PC-3 (cell line): Measurements from ENCODE around the gene TPCN2. TPM values are rescaled to one million over a fixed set of nuclear protein-coding genes. Genes with fewer than 3 reads are reported as not detected.

Experiments used
- ATAC-seq: fragments of 200-7000 bp; cut with Tn5 transposase; 2 replicates; pipeline ENCODE4 v1.9.1; 2020; ENCODE audit warnings: mild to moderate bottlenecking, moderate library complexity
- BruUV-seq: library from RNA; stranded (reverse); fragments of 400-500 nt; replicated peaks from 2 replicates; lab custom pipeline; 2021; lab: Mats Ljungman, UMichigan
- CTCF ChIA-PET: fragments of 300-600 bp; sonication (Branson Sonifier 250); formaldehyde crosslinking; loops from one replicate; lab custom pipeline; 2022; ENCODE audit warnings: antibody characterized with exemption; lab: Charles Lee
- POLR2A ChIA-PET: fragments of 300-600 bp; sonication (Branson Sonifier 250); formaldehyde crosslinking; loops from one replicate; lab custom pipeline; 2022; ENCODE audit warnings: antibody characterized with exemption; ENCODE audit not compliant: unreplicated experiment; lab: Charles Lee
- DNase-seq: peaks from one replicate; pipeline ENCODE4 v3.0.0-alpha.2; 2015
- H2AFZ ChIP-seq: fragments of 300-600 bp; sonication (generic); 2 replicates; pipeline ENCODE4 v1.6.0; 2016; ENCODE audit warnings: antibody characterized with exemption, low read length
- H3F3A ChIP-seq: fragments of 300-600 bp; sonication (generic); one replicate; pipeline ENCODE4 v1.6.0; 2017; ENCODE audit warnings: antibody characterized with exemption, low read length, control low read depth, mild to moderate bottlenecking; ENCODE audit not compliant: unreplicated experiment
- H3K27ac ChIP-seq: fragments of 300-600 bp; sonication (generic); 2 replicates; pipeline ENCODE4 v1.5.1; 2016; ENCODE audit warnings: mild to moderate bottlenecking, low read length
- H3K27me3 ChIP-seq: fragments of 300-600 bp; sonication (generic); 2 replicates; pipeline ENCODE4 v1.6.1; 2016; ENCODE audit warnings: low read length, mixed read lengths
- H3K36me3 ChIP-seq: fragments of 300-600 bp; sonication (generic); 2 replicates; pipeline ENCODE4 v1.6.1; 2016; ENCODE audit warnings: low read depth, mixed run types, low read length, mixed read lengths
- H3K4me1 ChIP-seq: fragments of 300-600 bp; sonication (generic); 2 replicates; pipeline ENCODE4 v1.5.1; 2016; ENCODE audit warnings: low read length; ENCODE audit not compliant: insufficient read depth
- H3K4me2 ChIP-seq: fragments of 300-600 bp; sonication (generic); 2 replicates; pipeline ENCODE4 v1.6.0; 2016; ENCODE audit warnings: low read length
- H3K4me3 ChIP-seq: fragments of 300-600 bp; sonication (generic); 2 replicates; pipeline ENCODE4 v1.5.1; 2016; ENCODE audit warnings: mild to moderate bottlenecking, low read length, mixed read lengths
- H3K79me2 ChIP-seq: fragments of 300-600 bp; sonication (generic); 2 replicates; pipeline ENCODE4 v1.6.1; 2017; ENCODE audit warnings: low read length, mixed read lengths
- H3K9ac ChIP-seq: fragments of 300-600 bp; sonication (generic); 2 replicates; pipeline ENCODE4 v1.6.0; 2016; ENCODE audit warnings: mild to moderate bottlenecking, low read length
- H3K9me2 ChIP-seq: fragments of 300-600 bp; sonication (generic); replicated peaks from 2 replicates; pipeline ENCODE4 v1.6.1; 2016; ENCODE audit warnings: mixed run types, low read length, mixed read lengths
- H3K9me3 ChIP-seq: fragments of 300-600 bp; sonication (generic); 2 replicates; pipeline ENCODE4 v1.6.1; 2016; ENCODE audit warnings: low read length, mixed read lengths
- H4K20me1 ChIP-seq: fragments of 300-600 bp; sonication (generic); 2 replicates; pipeline ENCODE4 v1.6.1; 2016; ENCODE audit warnings: low read length, mixed read lengths
- EZH2 ChIP-seq: fragments of 300-600 bp; sonication (generic); IDR thresholded peaks from one replicate; pipeline ENCODE4 v1.6.1; 2017; ENCODE audit warnings: antibody characterized with exemption, mild to moderate bottlenecking, low read length; ENCODE audit not compliant: unreplicated experiment
- EZH2phosphoT487 ChIP-seq: fragments of 300-600 bp; sonication (generic); IDR thresholded peaks from 2 replicates; pipeline ENCODE4 v1.6.1; 2018; ENCODE audit warnings: mild to moderate bottlenecking, antibody characterized with exemption, low read length, borderline replicate concordance
- intact Hi-C: fragments of 100-400 bp; cut with micrococcal nuclease; formaldehyde crosslinking; loops from 2 replicates; pipeline ENCODE4 v1.9.0; 2023
- total RNA-seq: library from RNA; depleted of rRNA; stranded (reverse); fragments of >200 nt; gene quantifications from 2 replicates; pipeline ENCODE4 v1.2.3, GENCODE V29; 2014
- TF ChIP-seq, protein P1 (sequence below): fragments of 300-600 bp; sonication (generic); conservative IDR thresholded peaks from 2 replicates; pipeline ENCODE4 v1.5.1; 2017; ENCODE audit warnings: antibody characterized with exemption, low read depth, mild to moderate bottlenecking, low read length

The TPCN2 gene
- total RNA-seq, 1 experiment from 2014 or later, result 13.0 TPM

DNA sequence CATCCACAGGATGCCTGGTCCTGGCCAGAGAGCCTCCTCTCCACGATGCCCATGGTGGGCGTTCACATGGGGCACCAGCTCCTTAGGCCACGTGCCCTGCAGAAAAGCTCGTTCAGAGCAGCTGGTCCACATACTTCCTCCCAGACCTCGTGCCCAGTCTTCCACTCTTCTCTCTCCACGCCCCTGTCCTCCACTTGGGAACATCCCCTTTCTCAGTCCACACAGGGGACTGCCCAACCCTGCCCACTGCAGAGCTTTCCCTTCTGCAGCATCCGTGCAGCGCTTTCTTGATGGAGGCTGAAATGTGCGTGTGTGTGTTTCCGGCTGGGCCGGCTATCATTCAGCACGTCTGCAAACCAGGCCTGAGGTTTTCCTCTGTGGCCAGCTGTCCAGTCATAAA, 11.3 kb downstream of the TPCN2 start:
- no peaks in the 10 kb centered on the region for H3K9me2 ChIP-seq
- H2AFZ ChIP-seq, result no peak overlapping the region
- H3K27ac ChIP-seq, result no peak overlapping the region
- H3K9ac ChIP-seq, result no peak overlapping the region
- no peaks in the 10 kb centered on the region; the same call in 1 of the 2 replicates for H3K36me3 ChIP-seq
- H4K20me1 ChIP-seq, result no peaks in the 10 kb centered on the region
- H3K27me3 ChIP-seq, result no peaks in the 10 kb centered on the region
- DNase-seq (no peak), ATAC-seq (no peak)
- BruUV-seq, result no TSS peak
- ChIA-PET CTCF (no interaction called here), POLR2A (no interaction called here)
- no peak overlapping the region for H3K4me2 ChIP-seq
- H3K4me3 ChIP-seq, result no peak overlapping the region
- intact Hi-C loops, result no loop called here
- 0 out of 2 replicates have a peak, but pooled peaks cover 5% of the 10 kb centered on the region for H3K79me2 ChIP-seq
- no peaks in the 10 kb centered on the region for H3K4me1 ChIP-seq
- no peaks in the 10 kb centered on the region for H3F3A ChIP-seq
- no peaks in the 10 kb centered on the region for H3K9me3 ChIP-seq
- TF ChIP-seq, protein P1, sequence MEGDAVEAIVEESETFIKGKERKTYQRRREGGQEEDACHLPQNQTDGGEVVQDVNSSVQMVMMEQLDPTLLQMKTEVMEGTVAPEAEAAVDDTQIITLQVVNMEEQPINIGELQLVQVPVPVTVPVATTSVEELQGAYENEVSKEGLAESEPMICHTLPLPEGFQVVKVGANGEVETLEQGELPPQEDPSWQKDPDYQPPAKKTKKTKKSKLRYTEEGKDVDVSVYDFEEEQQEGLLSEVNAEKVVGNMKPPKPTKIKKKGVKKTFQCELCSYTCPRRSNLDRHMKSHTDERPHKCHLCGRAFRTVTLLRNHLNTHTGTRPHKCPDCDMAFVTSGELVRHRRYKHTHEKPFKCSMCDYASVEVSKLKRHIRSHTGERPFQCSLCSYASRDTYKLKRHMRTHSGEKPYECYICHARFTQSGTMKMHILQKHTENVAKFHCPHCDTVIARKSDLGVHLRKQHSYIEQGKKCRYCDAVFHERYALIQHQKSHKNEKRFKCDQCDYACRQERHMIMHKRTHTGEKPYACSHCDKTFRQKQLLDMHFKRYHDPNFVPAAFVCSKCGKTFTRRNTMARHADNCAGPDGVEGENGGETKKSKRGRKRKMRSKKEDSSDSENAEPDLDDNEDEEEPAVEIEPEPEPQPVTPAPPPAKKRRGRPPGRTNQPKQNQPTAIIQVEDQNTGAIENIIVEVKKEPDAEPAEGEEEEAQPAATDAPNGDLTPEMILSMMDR, result no peak
- TF ChIP-seq EZH2phosphoT487 (no peak), EZH2 (no peak)

DNA sequence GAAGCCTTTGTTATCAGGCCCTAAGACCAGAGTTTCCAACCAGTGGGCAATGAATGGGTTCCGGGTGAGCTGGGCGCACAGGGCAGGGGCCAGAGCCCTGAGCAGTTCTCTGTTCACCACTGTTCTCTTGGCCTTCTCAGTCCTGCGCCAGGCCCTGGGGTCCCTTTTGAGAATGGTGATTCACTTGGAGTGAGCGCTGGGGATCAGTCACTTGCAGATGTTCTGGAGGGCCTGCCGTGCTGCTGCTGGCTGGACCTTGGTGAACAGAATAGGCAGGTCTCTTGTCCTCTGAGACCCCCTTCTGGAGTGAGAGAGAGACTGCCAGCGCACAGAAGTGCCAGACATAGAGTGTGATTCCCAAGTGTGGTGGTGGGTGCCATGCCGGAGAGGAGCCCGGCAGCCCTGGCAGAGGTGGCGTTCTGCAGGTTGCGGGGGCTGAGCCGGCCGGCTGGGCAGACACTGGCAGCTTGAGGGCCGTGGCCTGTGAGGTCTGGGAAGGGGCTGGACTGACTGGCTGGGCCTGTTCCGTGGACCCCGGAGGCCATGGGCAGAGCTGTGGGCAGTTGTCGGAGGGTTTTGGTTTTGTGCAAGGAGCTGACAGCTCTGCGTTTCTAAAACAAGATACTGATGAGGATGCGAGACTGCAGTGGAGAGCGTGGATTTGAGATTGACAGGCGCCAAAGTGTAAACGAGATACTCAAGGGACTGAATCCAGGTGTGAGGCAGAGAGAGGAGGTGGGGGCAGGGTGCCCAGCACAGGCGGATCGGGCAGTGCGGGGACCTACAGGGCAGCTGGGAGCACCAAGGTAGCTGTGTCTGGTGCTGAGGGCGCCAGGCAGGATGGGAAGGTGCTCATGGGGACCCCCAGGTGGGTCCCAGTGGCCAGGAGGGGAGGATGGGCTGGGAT, 12.3 kb downstream of the TPCN2 start:
- Histone ChIP-seq H3K4me3 (no peak overlapping the region), H2AFZ (no peak overlapping the region), H3K36me3 (no peaks in the 10 kb centered on the region; the same call in 1 of the 2 replicates), H3K4me1 (no peaks in the 10 kb centered on the region), H3K79me2 (0 out of 2 replicates have a peak, but pooled peaks cover 2% of the 10 kb centered on the region), H3K27ac (no peak overlapping the region), H3K9ac (no peak overlapping the region), H3K9me2 (no peaks in the 10 kb centered on the region), H3K27me3 (no peaks in the 10 kb centered on the region), H3K9me3 (no peaks in the 10 kb centered on the region), H3F3A (no peaks in the 10 kb centered on the region), H3K4me2 (no peak overlapping the region), H4K20me1 (no peaks in the 10 kb centered on the region)
- ATAC-seq (no peak), DNase-seq (no peak)
- intact Hi-C loops, result no loop called here
- POLR2A ChIA-PET, result no interaction called here
- CTCF ChIA-PET, result no interaction called here
- no TSS peak for BruUV-seq
- TF ChIP-seq EZH2phosphoT487 (no peak), EZH2 (no peak)
- TF ChIP-seq, protein P1, result no peak

DNA sequence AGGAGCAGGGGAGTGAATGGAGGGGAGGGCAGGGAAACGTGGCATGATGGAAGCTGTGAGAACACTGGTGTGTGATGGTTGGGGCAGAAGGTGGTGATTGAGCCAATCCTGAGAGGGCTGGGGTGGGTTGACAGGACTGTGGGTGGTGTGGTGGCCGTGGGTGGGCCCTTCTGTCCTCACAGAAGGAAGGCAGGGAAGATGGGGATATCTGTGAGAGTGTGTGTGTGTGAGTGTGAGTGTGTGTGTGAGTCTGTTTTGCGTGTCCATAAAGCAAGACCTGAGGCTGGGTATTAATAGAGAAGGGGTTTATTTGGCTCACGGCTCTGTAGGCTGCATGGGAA, 13.0 kb downstream of the TPCN2 start:
- intact Hi-C loops, result no loop called here
- TF ChIP-seq EZH2phosphoT487, result no peak
- TF ChIP-seq, protein P1, result no peak
- no peak for TF ChIP-seq EZH2
- H3K4me1 ChIP-seq, result no peaks in the 10 kb centered on the region

More for the DNA sequence above, 13.0 kb downstream of the TPCN2 start:
- no peaks in the 10 kb centered on the region for H3F3A ChIP-seq
- no peak for DNase-seq
- no peak overlapping the region for H3K4me3 ChIP-seq
- H3K9me2 ChIP-seq, result no peaks in the 10 kb centered on the region
- ChIA-PET CTCF (no interaction called here), POLR2A (no interaction called here)
- BruUV-seq, result no TSS peak
- no peaks in the 10 kb centered on the region for H3K79me2 ChIP-seq
- no peak overlapping the region for H3K4me2 ChIP-seq
- no peaks in the 10 kb centered on the region for H3K9me3 ChIP-seq
- H3K9ac ChIP-seq, result no peak overlapping the region
- no peak overlapping the region for H3K27ac ChIP-seq
- H2AFZ ChIP-seq, result no peak overlapping the region
- no peaks in the 10 kb centered on the region; the same call in 1 of the 2 replicates for H3K36me3 ChIP-seq
- no peaks in the 10 kb centered on the region for H4K20me1 ChIP-seq
- ATAC-seq, result no peak
- H3K27me3 ChIP-seq, result no peaks in the 10 kb centered on the region
